Body of pancreas (tissue), 4 donors: ENCODE data around the gene PARP2. TPM values are rescaled to one million over a fixed set of nuclear protein-coding genes. Genes with fewer than 3 reads are reported as not detected.
"Not testable (repeated sequence)": the region's sequence is repeated elsewhere in the genome, so short reads cannot be mapped to it uniquely, and the experiment has no call there.

ENCODE experiments used
- ATAC-seq: fragments of 150-250 bp; one replicate; pipeline ENCODE4 v1.9.1; 2016
- DNase-seq, 4 donors: peaks; one replicate each; pipeline ENCODE4 v3.0.0-alpha.2; 2019
- H3K27ac ChIP-seq, 4 donors: fragments of 200-600 bp; sonication (generic); 1 replicate in 3 of 4; 2 replicates in 1 of 4; pipeline versions ENCODE4 v1.5.1 to v1.6.1; 2016 to 2019; ENCODE audit warnings: mild to moderate bottlenecking in 1 of 4, mixed read lengths in 1 of 4, moderate library complexity in 1 of 4
- H3K27me3 ChIP-seq, 2 donors: fragments of 200-600 bp; sonication (generic); one replicate each; pipeline ENCODE4 v1.6.0; 2016; ENCODE audit warnings: mild to moderate bottlenecking in 1 of 2
- H3K36me3 ChIP-seq, 2 donors: fragments of 200-600 bp; sonication (generic); replicated peaks in 1 of 2; 2 replicates each; pipeline ENCODE4 v1.5.1; 2016; ENCODE audit warnings: low read depth in 2 of 2; ENCODE audit not compliant: insufficient read depth in 1 of 2
- H3K4me1 ChIP-seq: fragments of 200-600 bp; sonication (generic); one replicate; pipeline ENCODE4 v1.6.0; 2016
- H3K4me3 ChIP-seq, 2 donors: fragments of 200-600 bp; sonication (generic); 1 replicate in 1 of 2; 2 replicates in 1 of 2; pipeline ENCODE4 v1.5.1; 2016 to 2019
- H3K9me3 ChIP-seq, 3 donors: fragments of 200-600 bp; sonication (generic); 1 replicate in 2 of 3; 2 replicates in 1 of 3; pipeline ENCODE4 v1.5.1; 2016
- CTCF ChIP-seq, 7 experiments: fragments of 450-650 bp in 4 of 7; fragments of 200-600 bp in 3 of 7; sonication (generic) in 3 of 7; IDR thresholded peaks; one replicate each; pipeline ENCODE4 v1.5.1; 2016 to 2019; ENCODE audit warnings: antibody characterized with exemption in 7 of 7
- POLR2A ChIP-seq, 3 donors: fragments of 450-650 bp; IDR thresholded peaks; one replicate each; pipeline ENCODE4 v1.6.1; 2016; ENCODE audit warnings: antibody characterized with exemption in 3 of 3, mild to moderate bottlenecking in 2 of 3
- WGBS, 2 donors: methylation state at CpG; one replicate each; pipeline ENCODE4 v1.1.5; 2017; 5-methylcytosine and 5-hydroxymethylcytosine counted together
- intact Hi-C: fragments of 100-400 bp; cut with DNase I; formaldehyde crosslinking; loops from one replicate; pipeline ENCODE4 v1.15.1; 2023
- total RNA-seq, 2 donors: library from RNA; depleted of rRNA; stranded (reverse); fragments of >200 nt; gene quantifications; one replicate each; pipeline ENCODE4 v1.1.0, GENCODE V29; 2016

The PARP2 gene
- total RNA-seq, 2 donors from 2014 or later = 5.6 to 11.7 TPM

GRCh38 chr14:20332788-20333493, 10.5 kb upstream of the PARP2 start, which contains the start of gene CCNB1IP1:
Gene CCNB1IP1 (minus strand): TSS chr14:20333279. CDS start chr14:20316523, 16,756 bp downstream.
- ATAC-seq (peak; percentile 99), DNase-seq (peak; percentile 52 to 85 (median 64))
- peak within 1 kb of the TSS; percentile 85 to 95 (median 88) for H3K27ac ChIP-seq
- peak within 1 kb of the TSS; percentile 14 to 38 for H3K4me3 ChIP-seq
- H3K4me1 ChIP-seq = peaks cover 21% of the 10 kb centered on the region
- peak in 2 of 3 donors; percentile 77 to 79 for TF ChIP-seq POLR2A (IDR thresholded peaks at IDR 0.05)
- peak in 1 of 7 experiments; percentile 6 for TF ChIP-seq CTCF (IDR thresholded peaks at IDR 0.05)
- no peaks in the 10 kb centered on the region for H3K36me3 ChIP-seq
- intact Hi-C loops = no loop called here
- no peaks in the 10 kb centered on the region for H3K9me3 ChIP-seq
- 1% methylated on average over 19 of the region's 19 CpGs for WGBS, 2 donors
- no peaks in the 10 kb centered on the region for H3K27me3 ChIP-seq

GRCh38 chr14:20333494-20333841, 10.0 kb upstream of the PARP2 start:
- no peaks in the 10 kb centered on the region for H3K27me3 ChIP-seq
- TF ChIP-seq CTCF (IDR thresholded peaks at IDR 0.05) (no peak), POLR2A (IDR thresholded peaks at IDR 0.05) (no peak)
- peak overlapping the region in 1 of 2 donors; percentile 38 for H3K4me3 ChIP-seq
- H3K4me1 ChIP-seq = peaks cover 21% of the 10 kb centered on the region
- ATAC-seq (peak; percentile 54), DNase-seq (no peak)
- WGBS, 2 donors = 3 to 4% methylated on average over 3 of the region's 3 CpGs
- intact Hi-C loops = no loop called here
- H3K36me3 ChIP-seq = no peaks in the 10 kb centered on the region
- no peaks in the 10 kb centered on the region for H3K9me3 ChIP-seq
- peak overlapping the region; percentile 85 to 95 (median 88) for H3K27ac ChIP-seq

DNA sequence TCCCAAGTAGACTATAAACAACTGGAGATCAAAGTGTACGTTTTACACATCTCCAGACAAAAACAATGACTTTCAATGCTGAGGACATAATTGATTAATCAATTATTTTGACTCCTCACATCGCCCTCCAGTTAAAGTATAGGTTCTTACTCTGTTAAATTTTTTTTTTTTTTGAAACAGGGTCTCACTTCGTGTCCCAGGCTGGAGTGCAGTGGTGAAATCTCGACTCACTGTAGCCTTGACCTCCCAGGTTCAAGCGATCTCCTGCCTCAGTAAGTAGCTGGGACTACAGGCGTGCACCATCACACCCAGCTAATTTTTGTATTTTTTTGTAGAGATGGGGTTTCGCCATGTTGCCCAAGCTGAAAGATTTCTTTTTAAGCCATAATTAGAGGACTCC, 9.4 kb upstream of the PARP2 start:
- WGBS, 2 donors = 51 to 54% methylated on average over 7 of the region's 7 CpGs
- no peaks in the 10 kb centered on the region for H3K9me3 ChIP-seq
- intact Hi-C loops = no loop called here
- H3K36me3 ChIP-seq = no peaks in the 10 kb centered on the region
- TF ChIP-seq POLR2A (IDR thresholded peaks at IDR 0.05) (no peak), CTCF (IDR thresholded peaks at IDR 0.05) (no peak)
- H3K27me3 ChIP-seq = no peaks in the 10 kb centered on the region
- DNase-seq = no peak
- peaks cover 21% of the 10 kb centered on the region for H3K4me1 ChIP-seq
- ATAC-seq = no peak
- no peak overlapping the region for H3K4me3 ChIP-seq
- H3K27ac ChIP-seq = peak overlapping the region; percentile 85 to 95 (median 88)

- H3K27ac ChIP-seq, H3K27me3 ChIP-seq, intact Hi-C loops, ATAC-seq, H3K36me3 ChIP-seq, H3K4me3 ChIP-seq, H3K9me3 ChIP-seq, DNase-seq: not testable (repeated sequence)
- 92 to 94% methylated on average over 4 of the region's 4 CpGs for WGBS, 2 donors
- H3K4me1 ChIP-seq = peaks cover 11% of the 10 kb centered on the region
Measured at GRCh38 chr14:20341032-20341431, 2.4 kb upstream of the PARP2 start.

DNA sequence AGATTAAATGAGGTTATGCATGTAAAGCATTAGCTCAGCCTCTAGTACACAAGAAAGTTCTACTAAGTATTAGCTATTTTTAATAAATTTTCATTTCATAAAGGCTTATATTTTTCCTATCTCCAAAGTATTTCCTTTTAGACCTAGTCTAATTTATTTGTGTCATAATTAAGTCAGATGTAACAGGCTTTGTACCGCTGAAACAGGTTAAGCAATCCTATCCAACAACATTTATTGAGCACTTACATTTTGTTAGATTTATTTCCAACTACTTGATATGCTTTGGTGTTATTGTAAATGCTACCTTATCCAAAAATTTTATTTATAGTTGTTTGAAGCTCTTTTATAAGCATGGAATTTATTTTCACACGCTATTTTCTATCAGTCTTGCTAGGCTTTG, 1.8 kb upstream of the PARP2 start:
- ATAC-seq = no peak
- Histone ChIP-seq H3K27me3 (no peaks in the 10 kb centered on the region), H3K4me3 (peak overlapping the region in 1 of 2 donors; percentile 26), H3K9me3 (no peaks in the 10 kb centered on the region), H3K4me1 (peaks cover 11% of the 10 kb centered on the region), H3K27ac (peak overlapping the region in 3 of 4 donors; percentile 85 to 91 (median 91)), H3K36me3 (no peaks in the 10 kb centered on the region)
- TF ChIP-seq POLR2A (IDR thresholded peaks at IDR 0.05) (no peak), CTCF (IDR thresholded peaks at IDR 0.05) (no peak)
- intact Hi-C loops = no loop called here
- no peak for DNase-seq
- WGBS, 2 donors = 45 to 60% methylated on average over 2 of the region's 2 CpGs
